Posterior vena cava (tissue), 2 donors: Measurements from ENCODE around the gene CCDC3. TPM values are rescaled to one million over a fixed set of nuclear protein-coding genes. Genes with fewer than 3 reads are reported as not detected.
A peak's percentile ranks its signal among the peaks of the same experiment; 100 is the strongest.
"Not testable (repeated sequence)": the region's sequence is repeated elsewhere in the genome, so short reads cannot be mapped to it uniquely, and the experiment has no call there.

Experiments used
- DNase-seq: peaks from one replicate; pipeline ENCODE4 v3.0.0-alpha.2; 2020; ENCODE audit warnings: low spot score
- intact Hi-C, 2 donors: fragments of 100-400 bp; cut with DNase I; formaldehyde crosslinking; loops; one replicate each; pipeline versions ENCODE4 v1.14.1 to v1.14.2; 2022 to 2023
- long read RNA-seq, 2 donors: library from polyadenylated mRNA; unstranded; transcript quantifications; one replicate each; pipeline ENCODE4 v2.0.0, GENCODE V29; 2020 to 2021
- total RNA-seq, 2 donors: library from RNA; stranded (reverse); fragmentation: NEBNext Ultra II Directional; extraction: Animal tissue kit (Norgen Biotek cat#: 25700); gene quantifications; one replicate each; pipeline ENCODE4 v1.2.1, GENCODE V29; 2021
- donor health status: DM: yes; HTN: yes; CAD: no.
- donor health status: DM: yes; HTN: yes; CAD: no.

CCDC3 gene
- 100 to 1,000 TPM; 108 to 189 TPM for total RNA-seq
- long read RNA-seq, donor 1, transcript CCDC3-201 (3 exons, 2,731 nt), result major isoform, 74 of 104 reads
- long read RNA-seq, donor 1, partial matches to known transcripts, result 4 of 104 reads
- long read RNA-seq, donor 1, other reads (novel, unspliced or antisense), result 26 of 104 reads
- long read RNA-seq, donor 2, transcript CCDC3-201 (3 exons, 2,731 nt), result major isoform, 36 of 78 reads
- long read RNA-seq, donor 2, partial matches to known transcripts, result 4 of 78 reads
- long read RNA-seq, donor 2, other reads (novel, unspliced or antisense), result 38 of 78 reads

DNA sequence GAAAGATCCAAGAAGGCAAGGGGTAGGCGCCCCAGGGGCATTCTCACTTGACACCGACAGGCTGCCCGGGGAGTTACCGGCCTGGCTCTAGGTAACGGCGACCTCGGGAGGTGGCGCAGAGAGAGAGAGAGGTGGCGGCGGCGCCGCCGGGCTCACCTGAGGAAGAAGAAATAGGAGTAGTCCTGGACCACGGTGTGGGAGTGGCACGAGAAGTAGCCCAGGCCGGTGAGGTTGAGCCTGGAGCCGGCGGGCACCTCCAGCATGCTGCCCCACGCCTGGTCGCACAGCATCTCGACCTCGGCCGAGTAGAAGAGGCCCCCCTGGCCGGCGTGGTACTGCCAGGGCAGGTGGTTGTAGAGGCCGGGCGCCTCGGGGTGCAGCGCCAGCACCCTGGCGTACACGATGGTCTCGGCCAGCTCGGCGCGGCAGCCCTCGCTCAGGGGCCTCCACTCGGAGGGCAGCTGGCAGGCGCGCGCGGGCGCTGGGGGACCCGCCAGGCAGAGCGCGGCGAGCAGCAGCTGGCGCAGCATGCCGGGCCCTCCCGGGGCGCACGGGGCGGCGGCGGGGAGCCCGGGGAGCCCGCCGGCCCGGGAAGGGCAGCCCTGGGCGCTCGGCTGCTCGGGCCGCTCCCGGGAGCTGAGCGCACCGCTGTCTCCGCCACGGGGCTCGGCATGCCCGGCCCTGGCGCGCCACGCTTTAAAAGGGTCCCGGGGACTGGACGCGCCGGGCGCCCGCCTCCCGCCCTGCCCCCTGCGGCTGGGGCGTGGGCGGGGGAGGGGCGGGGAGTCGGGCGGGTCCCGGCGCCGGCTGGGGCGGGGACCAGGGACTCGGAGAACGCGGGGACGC is at the start of gene CCDC3:
Gene CCDC3 (minus strand): TSS at position 673 of the 846 bp plus-strand sequence. CDS start 143 bp downstream, at position 530.
- peak; percentile 82 for DNase-seq
- intact Hi-C loops, result no loop called here

DNA sequence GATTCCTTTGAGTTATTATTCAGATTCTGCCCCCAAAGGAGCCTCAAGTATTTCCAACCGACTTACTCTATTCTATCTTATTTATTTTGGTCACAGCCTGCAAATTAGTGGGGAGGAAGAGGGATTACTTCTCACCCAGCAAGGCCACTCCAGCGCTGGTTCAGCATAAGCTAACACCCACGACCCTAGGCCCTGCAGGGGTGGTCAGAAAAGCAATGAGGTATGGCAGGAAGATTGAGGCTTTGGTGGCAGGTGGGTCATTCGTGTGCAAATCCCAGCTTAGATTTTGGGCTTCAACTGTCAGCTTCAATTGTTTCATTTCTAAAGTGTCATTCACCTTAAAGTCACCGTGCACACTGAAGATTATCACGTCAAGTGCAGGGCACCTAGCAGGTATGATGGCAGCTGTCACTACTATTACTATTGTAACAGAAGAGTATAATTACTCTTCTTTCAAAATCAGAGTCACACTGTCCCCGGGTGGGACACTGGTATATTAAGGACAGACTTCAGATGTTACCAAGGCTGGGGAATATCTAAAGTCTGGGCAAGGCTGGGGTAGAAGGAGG is 49.7 kb upstream of the CCDC3 start:
- intact Hi-C loops, result no loop called here
- DNase-seq, result no peak

DNA sequence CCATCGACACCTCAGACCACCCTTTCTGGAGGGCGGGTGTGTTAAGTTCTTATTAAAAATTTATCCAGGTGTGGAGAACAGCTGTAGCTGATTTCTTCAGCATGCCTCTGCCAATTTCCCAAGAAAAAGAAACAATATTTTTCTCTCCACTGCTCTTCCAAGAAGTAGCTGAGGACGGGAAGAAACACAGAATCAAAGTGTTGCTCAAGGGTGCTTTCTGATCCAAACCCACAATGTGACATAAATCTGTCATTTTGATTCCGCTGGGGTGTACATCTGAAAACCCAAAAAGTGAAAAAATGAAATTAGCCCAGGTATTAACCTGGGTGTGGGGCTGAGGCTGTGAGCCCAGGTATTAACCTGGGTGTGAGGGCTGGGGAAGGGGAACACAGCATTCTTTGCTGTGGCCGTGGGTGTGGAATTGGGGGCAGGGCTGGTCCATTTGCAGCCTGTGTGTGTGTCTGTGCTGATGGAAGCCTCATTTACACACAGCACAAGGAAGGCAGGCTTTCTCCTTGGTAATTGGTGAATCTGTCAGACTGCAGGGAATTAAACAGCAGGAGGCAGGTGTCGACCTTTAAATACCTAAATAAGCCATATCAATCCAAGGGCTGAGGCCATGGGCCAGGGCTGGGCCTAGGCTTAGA is 48.4 kb upstream of the CCDC3 start:
- intact Hi-C loops, result no loop called here

DNA sequence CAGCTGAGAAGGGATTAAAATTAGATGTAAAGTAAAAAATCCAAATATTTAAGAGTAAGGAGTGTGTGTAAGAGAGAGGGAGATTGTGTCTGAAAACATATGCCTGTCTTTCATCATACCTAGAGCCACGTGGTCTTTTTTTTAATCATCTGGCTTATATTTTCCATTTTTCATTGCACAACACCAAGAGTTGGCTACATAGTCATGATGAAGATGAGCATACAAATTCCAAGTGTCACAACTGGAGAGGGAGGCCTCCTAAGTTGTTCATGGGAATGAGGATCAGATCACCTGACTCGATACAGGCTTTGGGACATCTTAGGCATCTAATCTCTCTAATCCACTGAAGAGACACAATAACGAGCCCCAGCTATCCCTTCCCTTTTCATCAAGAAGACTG is 47.2 kb upstream of the CCDC3 start:
- intact Hi-C loops, result no loop called here
- no peak for DNase-seq

More for the DNA sequence above, 48.4 kb upstream of the CCDC3 start:
- DNase-seq, result no peak

DNA sequence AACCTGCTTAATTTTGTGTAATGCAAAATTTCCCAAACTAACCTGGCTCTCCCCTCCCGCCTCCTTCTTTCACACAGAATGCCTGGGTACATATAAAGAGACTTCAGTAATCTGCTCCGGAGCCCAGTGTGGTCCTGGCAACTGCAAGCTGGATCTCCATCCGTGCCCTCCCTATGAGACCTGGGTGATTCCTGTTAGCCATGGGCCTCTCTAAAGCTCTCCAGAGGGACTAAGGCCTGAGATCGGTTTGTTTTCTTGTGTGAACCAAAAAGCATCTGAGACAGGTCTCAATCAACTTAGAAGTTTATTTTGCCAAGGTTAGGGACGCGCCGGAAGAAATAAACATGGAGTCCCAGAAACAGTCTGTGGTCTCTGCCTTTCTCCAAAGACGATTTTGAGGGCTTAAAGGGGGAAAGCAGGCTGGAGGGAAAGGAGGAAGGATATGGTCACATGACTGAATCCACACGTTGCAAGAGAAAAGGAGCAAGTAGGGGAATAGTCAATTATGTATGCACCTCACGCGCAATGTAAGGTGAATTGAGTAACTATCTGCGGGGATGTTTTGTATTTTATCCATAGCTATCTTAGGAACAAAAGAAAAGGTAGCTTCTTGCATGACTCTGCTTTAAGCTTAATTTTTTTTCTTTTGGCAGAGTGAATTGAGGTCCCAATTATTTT is 46.2 kb upstream of the CCDC3 start:
- DNase-seq, result no peak
- intact Hi-C loops, result no loop called here

DNA sequence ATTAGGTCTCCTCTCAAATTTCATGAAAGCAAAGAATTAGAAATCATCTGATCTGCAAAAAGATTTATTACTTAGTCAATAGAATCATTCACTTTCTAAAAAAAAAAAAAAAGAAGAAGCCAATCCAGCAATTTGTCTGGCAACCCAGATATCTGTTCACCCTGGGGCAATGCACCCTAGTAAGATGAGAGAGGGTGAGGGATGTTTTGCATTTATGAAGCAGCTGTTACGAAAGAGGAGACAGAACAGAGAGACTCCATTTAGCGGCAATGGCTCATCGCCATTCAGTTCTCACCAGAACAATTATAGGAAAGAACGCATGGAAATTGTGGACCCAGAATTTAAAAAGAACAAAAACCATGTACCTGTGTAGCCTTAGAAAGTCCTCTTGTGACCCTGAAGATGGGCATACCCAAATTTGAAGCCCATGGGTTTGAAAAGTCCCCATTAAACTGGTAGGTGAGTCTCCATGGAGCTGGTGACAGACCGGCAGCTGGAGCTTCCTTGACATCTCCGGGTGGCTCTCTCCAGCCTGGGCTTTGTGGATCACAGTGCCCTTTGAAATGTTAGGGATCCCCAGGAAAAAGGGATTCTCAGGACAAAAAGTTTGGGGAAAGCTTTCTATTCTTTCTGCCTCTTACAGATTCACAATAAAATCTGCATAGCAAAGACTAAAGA is 45.5 kb upstream of the CCDC3 start:
- DNase-seq, result no peak
- intact Hi-C loops, result no loop called here

DNA sequence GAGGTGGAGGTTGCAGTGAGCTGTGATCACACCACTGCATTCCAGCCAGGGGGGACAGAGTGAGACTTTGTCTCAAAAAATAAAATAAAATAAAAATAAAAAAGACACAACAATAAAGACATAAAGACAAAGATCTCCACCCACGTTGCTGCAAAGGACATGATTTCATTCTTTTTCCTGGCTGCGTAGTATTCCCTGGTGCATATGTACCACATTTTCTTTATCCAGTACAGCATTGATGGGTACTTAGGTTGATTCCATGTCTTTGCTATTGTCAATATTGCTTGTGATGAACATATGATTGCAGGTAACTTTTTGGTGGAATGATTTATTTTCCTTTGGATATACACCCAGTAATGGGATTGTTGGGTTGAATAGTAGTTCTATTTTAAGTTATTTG is 42.0 kb upstream of the CCDC3 start:
- intact Hi-C loops, result no loop called here
- no peak for DNase-seq

DNA sequence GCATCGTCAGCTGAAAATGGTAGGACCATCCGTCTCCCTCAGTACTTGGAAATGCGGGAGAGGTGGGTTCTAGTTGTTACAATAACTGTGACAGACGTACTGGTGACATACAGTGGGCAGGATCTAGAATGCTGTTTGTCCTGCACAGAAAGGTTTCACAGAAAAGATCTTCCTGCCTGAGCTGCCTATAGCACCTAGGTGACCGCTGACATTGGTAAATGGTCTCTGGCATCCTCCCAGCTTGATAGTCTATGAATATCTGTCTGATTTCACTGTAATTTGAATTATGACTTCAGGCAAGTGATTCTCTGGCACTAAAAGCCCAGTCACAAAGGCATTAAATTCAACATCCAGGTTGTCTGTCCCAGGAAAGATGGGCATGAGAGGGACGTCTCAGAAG is 38.2 kb upstream of the CCDC3 start:
- DNase-seq, result no peak
- intact Hi-C loops, result no loop called here

DNA sequence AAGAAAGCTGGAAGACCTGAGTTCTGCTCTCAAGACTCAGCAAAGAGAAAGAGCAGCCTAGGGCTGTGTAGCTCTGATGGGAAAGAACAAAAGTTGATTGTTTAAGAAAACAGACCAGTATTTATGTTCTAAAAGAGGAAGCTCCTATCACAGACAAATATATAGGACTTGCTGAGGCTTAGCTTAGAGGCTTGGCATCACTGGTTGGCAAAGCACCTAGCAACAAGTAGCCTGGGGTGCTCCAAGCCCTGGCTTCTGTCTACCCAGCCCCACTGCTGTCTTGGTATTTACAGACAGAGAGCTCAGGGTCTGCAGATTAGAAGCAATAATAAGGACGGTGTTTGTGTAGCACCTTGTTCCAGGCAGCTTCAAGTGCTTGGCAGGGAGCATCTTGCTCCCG is 36.9 kb upstream of the CCDC3 start:
- intact Hi-C loops, result no loop called here

DNA sequence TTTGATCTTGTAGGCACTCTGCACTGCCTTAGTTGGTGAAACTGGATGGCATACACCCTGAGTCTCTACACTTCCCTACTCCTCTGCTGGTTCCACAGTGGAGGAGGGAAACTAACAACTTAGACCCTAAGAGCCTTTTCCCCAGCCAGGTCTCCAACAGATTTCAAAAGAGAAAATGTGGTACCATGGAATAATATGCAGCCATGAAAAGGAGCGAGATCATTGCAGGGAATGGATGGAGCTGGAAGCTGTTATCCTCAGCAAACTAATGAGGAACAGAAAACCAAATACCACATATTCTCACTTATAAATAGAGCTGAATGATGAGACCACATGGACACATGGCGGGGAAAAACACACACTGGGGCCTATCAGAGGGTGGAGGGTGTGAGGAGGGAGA is 36.3 kb upstream of the CCDC3 start:
- DNase-seq, result no peak
- intact Hi-C loops, result no loop called here

More for the DNA sequence above, 36.9 kb upstream of the CCDC3 start:
- no peak for DNase-seq

DNA sequence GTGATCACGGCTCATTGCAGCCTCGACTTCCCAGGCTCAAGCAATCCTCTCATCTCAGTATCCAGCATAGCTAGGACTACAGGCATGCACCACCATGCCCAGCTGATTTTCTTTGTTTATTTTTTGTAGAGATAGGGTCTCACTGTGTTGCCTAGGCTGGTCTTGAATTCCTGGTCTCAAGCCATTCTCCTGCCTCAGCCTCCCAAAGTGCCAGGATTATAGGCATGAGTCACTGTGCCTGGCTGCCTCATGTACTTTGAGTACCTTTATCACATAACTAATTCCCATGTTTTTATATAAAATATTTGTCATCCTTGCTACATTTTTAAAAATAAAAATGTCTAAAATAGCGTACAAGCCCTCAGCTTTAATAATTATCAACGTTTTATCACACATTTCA is 35.3 kb upstream of the CCDC3 start:
- intact Hi-C loops, result no loop called here
- no peak for DNase-seq

DNA sequence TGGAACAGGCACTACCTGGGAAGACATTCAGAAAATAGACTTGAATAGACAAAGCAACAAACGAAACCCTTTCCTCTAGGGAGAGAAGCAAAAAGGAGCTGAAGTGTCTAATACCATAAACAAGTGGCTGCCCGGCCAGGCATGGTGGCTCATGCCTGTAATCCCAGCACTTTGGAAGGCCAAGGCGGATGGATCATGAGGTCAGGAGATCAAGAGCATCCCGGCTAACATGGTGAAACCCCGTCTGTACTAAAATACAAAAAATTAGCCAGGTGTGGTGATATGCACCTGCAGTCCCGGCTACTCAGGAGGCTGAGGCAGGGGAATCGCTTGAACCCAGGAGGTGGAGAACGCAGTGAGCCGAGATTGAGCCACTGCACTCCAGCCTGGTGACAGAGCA is 34.2 kb upstream of the CCDC3 start:
- DNase-seq, intact Hi-C loops: not testable (repeated sequence)

DNA sequence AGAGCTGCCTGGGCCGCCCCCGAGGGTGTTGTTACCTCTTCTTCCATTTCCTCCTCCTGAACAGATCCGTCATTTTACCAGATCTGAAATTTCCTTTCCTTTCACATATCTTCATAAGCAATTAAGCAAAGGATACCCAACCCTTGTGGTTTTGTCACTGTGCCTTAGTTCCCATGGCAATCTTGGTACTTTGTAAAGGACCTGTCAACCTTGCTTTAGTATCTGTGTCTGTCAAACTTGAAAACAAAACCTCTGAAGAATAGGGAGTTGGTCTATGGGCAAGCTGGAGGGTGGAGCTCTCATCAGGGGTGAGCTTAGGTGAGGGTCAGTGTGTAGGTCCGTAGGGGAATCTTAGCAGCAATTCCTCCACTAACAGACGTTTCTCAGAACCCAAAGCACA is 25.4 kb upstream of the CCDC3 start:
- intact Hi-C loops, result no loop called here
- no peak for DNase-seq

DNA sequence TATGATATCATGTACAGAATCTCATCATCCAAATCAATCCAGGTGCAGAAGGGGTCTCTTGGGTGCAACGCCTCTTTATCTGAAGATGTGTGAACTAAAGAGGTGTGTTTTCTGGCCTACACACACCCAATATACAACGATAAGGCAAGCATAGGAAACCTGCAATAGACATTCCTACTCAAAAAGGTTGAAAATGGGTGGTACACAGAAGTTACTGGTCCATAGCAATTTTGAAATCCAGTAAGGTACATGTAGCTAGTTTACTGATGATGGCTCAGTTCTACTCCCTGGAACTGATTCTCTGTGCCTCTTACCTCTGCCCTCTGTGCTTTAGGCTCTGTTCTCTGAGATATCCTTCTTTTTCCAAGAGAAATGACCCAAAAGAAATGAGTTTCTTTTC is 22.2 kb upstream of the CCDC3 start:
- DNase-seq, result no peak
- intact Hi-C loops, result no loop called here

DNA sequence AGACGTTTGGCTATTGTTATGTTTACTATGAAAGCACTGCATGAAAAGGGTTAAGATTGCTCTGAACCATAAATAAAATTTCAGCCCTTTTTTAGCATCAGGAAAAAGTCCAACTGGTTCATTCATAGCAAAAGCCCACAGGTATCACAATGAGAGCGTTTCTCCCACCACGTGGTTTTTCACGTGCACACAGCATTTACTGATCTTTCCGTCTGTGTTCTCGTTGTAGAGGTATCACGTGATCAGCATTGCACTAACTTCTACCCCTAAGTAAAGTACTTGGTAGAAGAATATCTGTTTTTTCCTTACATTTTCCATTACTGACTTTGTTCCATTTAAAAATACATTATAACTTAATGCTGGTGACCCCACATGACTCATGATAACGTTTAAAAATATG is 17.8 kb upstream of the CCDC3 start:
- no peak for DNase-seq

DNA sequence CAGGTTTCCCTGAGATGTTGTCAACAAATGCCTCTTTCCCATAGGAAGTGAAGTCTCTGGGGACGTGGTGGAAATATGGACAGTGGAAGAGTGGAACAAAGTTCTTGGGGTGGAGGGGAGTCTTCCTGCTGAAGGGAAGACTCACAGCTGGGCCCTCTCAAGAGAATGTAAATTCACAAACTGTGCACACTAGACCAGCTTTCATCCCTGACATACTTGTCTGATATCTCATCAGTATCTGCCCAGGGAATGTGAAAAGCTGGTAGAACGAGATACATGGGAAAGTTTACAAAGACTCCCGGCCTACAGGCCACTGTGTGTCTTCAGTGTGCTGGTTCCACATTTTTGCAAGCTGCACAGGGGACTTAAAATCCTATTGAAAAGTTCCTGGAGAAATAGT is 16.7 kb upstream of the CCDC3 start:
- intact Hi-C loops, result no loop called here
- DNase-seq, result no peak

More for the DNA sequence above, 17.8 kb upstream of the CCDC3 start:
- intact Hi-C loops, result no loop called here

DNA sequence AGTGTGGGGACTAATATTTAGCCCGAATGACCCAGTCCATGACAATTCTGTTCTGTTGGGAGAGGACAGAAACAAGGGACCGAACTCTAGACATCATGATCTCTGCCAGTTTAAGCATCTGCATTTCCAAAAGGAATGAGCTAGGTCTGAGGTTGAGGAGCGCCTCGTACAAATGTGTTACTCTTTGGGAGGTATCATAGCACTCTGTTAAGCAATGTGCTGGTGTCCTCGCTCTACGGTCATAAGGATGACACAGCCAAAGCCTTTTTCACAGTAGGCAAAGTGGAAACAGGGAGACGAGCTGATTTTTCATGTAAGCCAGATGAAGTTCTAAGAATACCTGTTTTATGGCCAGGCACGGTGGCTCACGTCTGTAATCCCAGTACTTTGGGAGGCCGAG is 15.4 kb upstream of the CCDC3 start:
- intact Hi-C loops, result no loop called here
- no peak for DNase-seq

DNA sequence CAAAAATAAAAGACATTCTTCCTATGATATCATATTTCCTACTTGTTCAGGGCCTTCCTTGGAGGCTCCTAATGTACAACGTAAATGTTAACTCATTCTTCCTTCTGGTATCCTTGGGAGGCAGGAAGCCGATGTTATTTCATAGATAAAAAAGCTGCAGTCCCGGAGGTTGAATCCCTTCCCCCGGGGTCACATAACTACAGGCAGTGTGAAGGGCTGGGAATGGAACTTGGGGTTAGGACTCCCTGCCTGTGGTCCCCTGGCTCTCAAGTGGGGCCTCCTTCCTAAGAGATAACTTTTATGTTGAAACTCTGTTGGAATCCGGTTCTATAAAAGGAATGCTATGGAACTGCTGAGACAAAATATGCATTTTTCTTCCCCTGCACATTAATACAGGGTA is 14.9 kb upstream of the CCDC3 start:
- intact Hi-C loops, result no loop called here
- no peak for DNase-seq

DNA sequence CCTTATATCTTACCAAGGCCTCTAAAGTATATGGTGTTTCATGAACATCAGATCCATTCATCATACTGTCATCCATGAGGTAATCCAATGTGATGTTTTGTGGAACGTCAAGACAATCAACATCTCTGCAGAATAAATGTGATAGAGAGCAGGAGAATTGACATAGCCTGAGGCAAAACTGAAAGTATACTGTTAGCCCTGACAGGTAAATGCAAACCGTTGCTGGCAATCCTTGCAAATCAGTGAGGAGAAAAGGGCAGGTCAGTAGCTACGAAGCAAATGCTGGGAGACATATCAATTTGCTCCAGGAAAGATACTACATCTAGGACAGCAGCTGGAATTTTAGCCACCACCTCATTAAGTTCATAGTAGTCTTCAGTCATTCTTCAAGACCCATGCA is 4.5 kb upstream of the CCDC3 start:
- intact Hi-C loops, result no loop called here

More for the DNA sequence above, 4.5 kb upstream of the CCDC3 start:
- DNase-seq, result no peak
